Measurements from ENCODE around the gene RGS8. TPM values are rescaled to one million over a fixed set of nuclear protein-coding genes. Genes with fewer than 3 reads are reported as not detected.

Gene RGS8
- total and polyA plus RNA-seq, 10 of the 15 experiments (the other 5 are each of a cell fraction or from before 2014, with no cell fraction given), result 0.03 to 0.62 (median 0.33) TPM

GRCh38 chr1:182637769-182638168, 46.6 kb downstream of the RGS8 start (continued):
- TF ChIP-seq USF2 (IDR thresholded peaks at IDR 0.05; ENCODE audit: borderline replicate concordance, low read depth, low read length) (no peak), STAT3 (IDR thresholded peaks at IDR 0.05; ENCODE audit: low read depth, low read length) (no peak), RFX5 (IDR thresholded peaks at IDR 0.05; ENCODE audit: low read depth, low read length) (no peak)

- ATAC-seq (no peak), FAIRE-seq (no peak), DNase-seq (ENCODE audit: low read depth, low spot score) (no peak)
- RAD21 ChIA-PET (ENCODE audit: unreplicated experiment), result interaction anchor here (0.6 to 1.6 kb wide), 2 partner anchors 45 to 147 kb away, joined by 3 read pairs; no protein-coding TSS in a partner anchor
- intact Hi-C loops (cut with micrococcal nuclease; ENCODE audit: unreplicated experiment), result no loop called here
- Histone ChIP-seq H3K4me1 (ENCODE audit: control insufficient read depth, insufficient read depth, low read length) (peaks cover 14% of the 10 kb centered on the region), H4K20me1 (ENCODE audit: control insufficient read depth, insufficient read depth) (no peaks in the 10 kb centered on the region), H3K27ac (ENCODE audit: control insufficient read depth, insufficient read depth) (no peak overlapping the region), H3K27me3 (replicated peaks in 1 of 2; ENCODE audit: control insufficient read depth in 2 of 2, insufficient read depth in 2 of 2, low read length in 1 of 2) (no peaks in the 10 kb centered on the region), H3K79me2 (ENCODE audit: control insufficient read depth, insufficient read depth, low read length) (no peaks in the 10 kb centered on the region), H3K9me3 (replicated peaks; ENCODE audit: control insufficient read depth, insufficient read depth, low read length) (no peaks in the 10 kb centered on the region), H3K36me3 (ENCODE audit: control insufficient read depth in 2 of 2, insufficient read depth in 2 of 2, low read length in 1 of 2) (no peaks in the 10 kb centered on the region), H3K4me2 (ENCODE audit: control insufficient read depth, insufficient read depth) (no peak overlapping the region), H3K9ac (ENCODE audit: control insufficient read depth, insufficient read depth, low read length) (no peak overlapping the region), H2AFZ (ENCODE audit: control insufficient read depth, low read depth, low read length) (no peak overlapping the region), H3K4me3 (no peak overlapping the region)
- CTCF ChIA-PET, result interaction anchor here (0.6 to 1.0 kb wide), 3 partner anchors 12 to 493 kb away, joined by 3 read pairs; no protein-coding TSS in a partner anchor
- no TSS peak for BruUV-seq (replicated peaks)
- POLR2A ChIA-PET, result interaction anchor here (1.3 kb wide), 1 partner anchor 19 kb away, joined by 4 read pairs; no protein-coding TSS in a partner anchor
- no peak for TF ChIP-seq ATF2 (IDR thresholded peaks at IDR 0.05; ENCODE audit: low read length)
- TF ChIP-seq MEF2B (IDR thresholded peaks at IDR 0.05; ENCODE audit: partially characterized antibody, poor library complexity, severe bottlenecking), result no peak
- TF ChIP-seq BCL3 (IDR thresholded peaks at IDR 0.05; ENCODE audit: borderline replicate concordance, insufficient read depth, low read depth, low read length, poor library complexity, severe bottlenecking), result no peak
- no peak for TF ChIP-seq DPF2 (IDR thresholded peaks at IDR 0.05)
- TF ChIP-seq RCOR1 (conservative IDR thresholded peaks at IDR 0.05; ENCODE audit: low read depth, low read length), result no peak
- TF ChIP-seq TAF1 (IDR thresholded peaks at IDR 0.05; ENCODE audit: borderline replicate concordance, low read depth, low read length), result no peak
- TF ChIP-seq NBN (IDR thresholded peaks at IDR 0.05), result no peak
- WGBS (ENCODE audit: insufficient coverage, insufficient replicate concordance, low lambda C conversion rate, missing lambda C conversion rate), result 0% methylated on average over 2 of the region's 2 CpGs
- SMC1A ChIA-PET (ENCODE audit: uncharacterized antibody, unreplicated experiment), result interaction anchor here (0.8 to 14.8 kb wide), 6 partner anchors 9 to 146 kb away, joined by 3 to 238 read pairs (median 4); partner anchors contain the start of gene RGS16
- in situ Hi-C loops (cut with MboI), result no loop called here
Measured at GRCh38 chr1:182635871-182636270, 48.5 kb downstream of the RGS8 start.

Other genes starting within 250 kb of the RGS8 start
- 0.17 and 0.27 TPM in 2 replicates for gene RGSL1, start 234.4 kb downstream of the RGS8 start, total RNA-seq (2014; rRNA removed)
- 0.27 TPM in 1 of 2 replicates, not detected in the other for gene RGSL1, start 234.4 kb downstream of the RGS8 start, total RNA-seq (2014; rRNA removed; fragmentation: Illumina TruSeq; extraction: Trizol)
- gene RGSL1, start 234.4 kb downstream of the RGS8 start, total RNA-seq (2021), result not detected in 2 replicates
- not detected in 2 replicates for gene RGSL1, start 234.4 kb downstream of the RGS8 start, polyA plus RNA-seq (2011; rRNA removed)
- 0.14 and 0.28 TPM in 2 replicates for gene RGSL1, start 234.4 kb downstream of the RGS8 start, polyA plus RNA-seq (2014; fragmentation: Illumina TruSeq; extraction: Trizol)
- not detected for gene RGSL1, start 234.4 kb downstream of the RGS8 start, polyA plus RNA-seq (2014; fragmentation: Nextera tagmentation; extraction: Ambion mirVana)
- 0.05 TPM in 1 of 2 replicates, not detected in the other for gene RGSL1, start 234.4 kb downstream of the RGS8 start, polyA plus RNA-seq (2014; rRNA removed)
- under 1 TPM in 1 of 2 experiments, not detected in 1; 0.28 TPM for gene RGSL1, start 234.4 kb downstream of the RGS8 start, polyA plus RNA-seq (2016; fragmentation: Nextera tagmentation; extraction: Ambion mirVana)
- gene RNASEL, start 95.3 kb downstream of the RGS8 start, total RNA-seq (2014; rRNA removed), result 4.3 and 5.4 TPM in 2 replicates
- gene RNASEL, start 95.3 kb downstream of the RGS8 start, total RNA-seq (2014; rRNA removed; fragmentation: Illumina TruSeq; extraction: Trizol), result 6.4 and 7.0 TPM in 2 replicates
- 4.4 TPM in 2 replicates for gene RNASEL, start 95.3 kb downstream of the RGS8 start, total RNA-seq (2021)
- gene RNASEL, start 95.3 kb downstream of the RGS8 start, polyA plus RNA-seq (2011; rRNA removed), result 10.8 and 14.4 TPM in 2 replicates
- gene RNASEL, start 95.3 kb downstream of the RGS8 start, polyA plus RNA-seq (2014; fragmentation: Illumina TruSeq; extraction: Trizol), result 6.0 and 8.3 TPM in 2 replicates
- gene RNASEL, start 95.3 kb downstream of the RGS8 start, polyA plus RNA-seq (2014; fragmentation: Nextera tagmentation; extraction: Ambion mirVana), result 1 to 10 TPM; 3.0 to 3.7 TPM
- 4.0 and 4.7 TPM in 2 replicates for gene RNASEL, start 95.3 kb downstream of the RGS8 start, polyA plus RNA-seq (2014; rRNA removed)
- gene RNASEL, start 95.3 kb downstream of the RGS8 start, polyA plus RNA-seq (2016; fragmentation: Nextera tagmentation; extraction: Ambion mirVana), result 1 to 10 TPM; 5.3 to 6.0 TPM
- gene RGS16, start 80.2 kb downstream of the RGS8 start, total RNA-seq (2014; rRNA removed), result 44.0 and 45.1 TPM in 2 replicates
- 37.0 and 37.6 TPM in 2 replicates for gene RGS16, start 80.2 kb downstream of the RGS8 start, total RNA-seq (2014; rRNA removed; fragmentation: Illumina TruSeq; extraction: Trizol)
- gene RGS16, start 80.2 kb downstream of the RGS8 start, total RNA-seq (2021), result 54.9 and 57.1 TPM in 2 replicates
- gene RGS16, start 80.2 kb downstream of the RGS8 start, polyA plus RNA-seq (2011; rRNA removed), result 31.5 and 43.9 TPM in 2 replicates
- gene RGS16, start 80.2 kb downstream of the RGS8 start, polyA plus RNA-seq (2014; fragmentation: Illumina TruSeq; extraction: Trizol), result 37.4 and 44.1 TPM in 2 replicates
- gene RGS16, start 80.2 kb downstream of the RGS8 start, polyA plus RNA-seq (2014; fragmentation: Nextera tagmentation; extraction: Ambion mirVana), result 10 to 100 TPM; 16.4 to 18.5 TPM
- gene RGS16, start 80.2 kb downstream of the RGS8 start, polyA plus RNA-seq (2014; rRNA removed), result 48.5 and 55.6 TPM in 2 replicates
- gene RGS16, start 80.2 kb downstream of the RGS8 start, polyA plus RNA-seq (2016; fragmentation: Nextera tagmentation; extraction: Ambion mirVana), result 10 to 100 TPM; 50.3 to 58.2 TPM
- 15.3 and 19.2 TPM in 2 replicates for gene NPL, start 105.2 kb upstream of the RGS8 start, total RNA-seq (2014; rRNA removed)
- 7.6 and 8.9 TPM in 2 replicates for gene NPL, start 105.2 kb upstream of the RGS8 start, total RNA-seq (2014; rRNA removed; fragmentation: Illumina TruSeq; extraction: Trizol)
- 10.8 and 11.9 TPM in 2 replicates for gene NPL, start 105.2 kb upstream of the RGS8 start, total RNA-seq (2021)
- gene NPL, start 105.2 kb upstream of the RGS8 start, polyA plus RNA-seq (2011; rRNA removed), result 5.3 and 8.2 TPM in 2 replicates
- gene NPL, start 105.2 kb upstream of the RGS8 start, polyA plus RNA-seq (2014; fragmentation: Illumina TruSeq; extraction: Trizol), result 12.0 and 15.4 TPM in 2 replicates
- gene NPL, start 105.2 kb upstream of the RGS8 start, polyA plus RNA-seq (2014; fragmentation: Nextera tagmentation; extraction: Ambion mirVana), result 10 to 100 TPM; 12.6 to 15.1 TPM
- gene NPL, start 105.2 kb upstream of the RGS8 start, polyA plus RNA-seq (2014; rRNA removed), result 8.2 and 8.4 TPM in 2 replicates
- gene NPL, start 105.2 kb upstream of the RGS8 start, polyA plus RNA-seq (2016; fragmentation: Nextera tagmentation; extraction: Ambion mirVana), result 1 to 10 TPM; 8.5 to 9.1 TPM
- 165 and 178 TPM in 2 replicates for gene DHX9, start 154.8 kb upstream of the RGS8 start, total RNA-seq (2014; rRNA removed)
- gene DHX9, start 154.8 kb upstream of the RGS8 start, total RNA-seq (2014; rRNA removed; fragmentation: Illumina TruSeq; extraction: Trizol), result 217 and 229 TPM in 2 replicates
- 227 and 235 TPM in 2 replicates for gene DHX9, start 154.8 kb upstream of the RGS8 start, total RNA-seq (2021)
- 234 and 266 TPM in 2 replicates for gene DHX9, start 154.8 kb upstream of the RGS8 start, polyA plus RNA-seq (2011; rRNA removed)
- gene DHX9, start 154.8 kb upstream of the RGS8 start, polyA plus RNA-seq (2014; fragmentation: Illumina TruSeq; extraction: Trizol), result 219 and 238 TPM in 2 replicates
- gene DHX9, start 154.8 kb upstream of the RGS8 start, polyA plus RNA-seq (2014; fragmentation: Nextera tagmentation; extraction: Ambion mirVana), result 100 to 1,000 TPM in 1 of 2 experiments, 10 to 100 TPM in 1; 90.7 to 130 TPM
- 188 and 189 TPM in 2 replicates for gene DHX9, start 154.8 kb upstream of the RGS8 start, polyA plus RNA-seq (2014; rRNA removed)
- 100 to 1,000 TPM; 214 to 221 TPM for gene DHX9, start 154.8 kb upstream of the RGS8 start, polyA plus RNA-seq (2016; fragmentation: Nextera tagmentation; extraction: Ambion mirVana)

All from GM12878 (cell line).